Upper lobe of left lung (tissue), 4 donors: ENCODE data around the gene RNF41.

Experiments used
- CTCF ChIP-seq, 6 experiments: fragments of 450-650 bp in 4 of 6; fragments of 200-600 bp in 2 of 6; sonication (generic) in 2 of 6; IDR thresholded peaks; one replicate each; pipeline ENCODE4 v1.5.1; 2016 to 2019; ENCODE audit warnings: antibody characterized with exemption in 6 of 6
- POLR2A ChIP-seq, 4 donors: fragments of 450-650 bp; IDR thresholded peaks; one replicate each; pipeline ENCODE4 v1.5.1; 2016 to 2017; ENCODE audit warnings: antibody characterized with exemption in 4 of 4, mild to moderate bottlenecking in 2 of 4
- POLR2AphosphoS5 ChIP-seq, 2 donors: sonication (generic); formaldehyde crosslinking; IDR thresholded peaks; one replicate each; pipeline ENCODE4 v1.5.1; 2017; ENCODE audit warnings: antibody characterized with exemption in 2 of 2

- TF ChIP-seq POLR2A (IDR thresholded peaks at IDR 0.05) (peak in 3 of 4 donors; percentile 80 to 90 (median 81)), CTCF (IDR thresholded peaks at IDR 0.05) (peak; percentile 60 to 89 (median 82)), POLR2AphosphoS5 (IDR thresholded peaks at IDR 0.05) (peak; percentile 69 to 92)
Measured at GRCh38 chr12:56266693-56267442, 45.1 kb upstream of the RNF41 start, which contains the start of gene COQ10A.
